NCI-H2107 (cell line): ENCODE measurements around the gene CHAD.
A peak's percentile ranks its signal among the peaks of the same experiment; 100 is the strongest.
"Not testable (repeated sequence)": the region's sequence is repeated elsewhere in the genome, so short reads cannot be mapped to it uniquely, and the experiment has no call there.

Source experiments
- DNase-seq: peaks from one replicate; lab custom pipeline; 2025; lab: John Stamatoyannopoulos, UW

The CHAD gene

GRCh38 chr17:50493744-50494143 is 25.1 kb upstream of the CHAD start:
- no peak for DNase-seq

GRCh38 chr17:50492214-50492613 is 23.5 kb upstream of the CHAD start:
- DNase-seq = no peak

- DNase-seq = no peak
Measured at GRCh38 chr17:50491505-50491904, 22.8 kb upstream of the CHAD start.

- DNase-seq = no peak
Measured at GRCh38 chr17:50488880-50489279, 20.2 kb upstream of the CHAD start.

GRCh38 chr17:50487213-50488096 is 18.8 kb upstream of the CHAD start:
- DNase-seq = no peak

GRCh38 chr17:50484386-50485155 is 15.9 kb upstream of the CHAD start:
- DNase-seq = no peak

DNA sequence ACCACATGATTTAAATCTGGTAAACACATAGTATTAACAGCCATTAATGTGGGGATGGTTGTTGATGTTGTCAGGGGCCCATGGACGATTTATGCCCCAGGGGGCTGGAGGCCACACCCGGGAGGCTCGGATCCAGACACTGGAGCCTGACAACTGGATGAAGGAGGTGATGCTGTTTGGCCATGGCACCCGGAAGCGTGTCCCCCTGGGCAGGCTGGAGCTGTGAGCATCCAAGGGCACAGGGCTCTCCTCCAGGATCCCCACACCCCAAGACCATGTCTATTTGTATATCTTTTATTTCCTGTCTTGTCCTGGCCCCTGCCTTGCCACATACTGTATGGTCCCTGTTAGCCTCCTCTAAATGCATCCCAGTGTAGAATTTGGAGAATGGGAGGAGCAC is 14.6 kb upstream of the CHAD start:
- no peak for DNase-seq

GRCh38 chr17:50482516-50482915 is 13.8 kb upstream of the CHAD start:
- peak; percentile 55 for DNase-seq

DNA sequence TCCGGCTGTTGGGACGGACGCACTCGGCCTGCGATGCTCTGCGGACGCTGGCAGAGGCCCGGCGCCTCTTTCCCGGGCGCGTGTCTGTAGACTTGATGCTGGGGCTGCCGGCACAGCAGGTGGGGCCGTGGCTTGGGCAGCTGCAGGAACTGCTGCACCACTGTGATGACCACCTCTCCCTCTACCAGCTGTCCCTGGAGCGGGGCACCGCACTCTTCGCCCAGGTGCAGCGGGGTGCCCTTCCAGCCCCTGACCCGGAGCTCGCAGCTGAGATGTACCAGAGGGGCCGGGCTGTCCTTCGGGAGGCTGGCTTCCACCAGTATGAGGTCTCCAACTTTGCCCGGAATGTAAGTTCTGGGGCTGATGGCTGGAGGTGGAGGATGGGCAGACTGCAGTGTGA is 13.4 kb upstream of the CHAD start:
- no peak for DNase-seq

- DNase-seq = no peak
Measured at GRCh38 chr17:50481648-50482047, 13.0 kb upstream of the CHAD start.

- DNase-seq = no peak
Measured at GRCh38 chr17:50480854-50481490, 12.3 kb upstream of the CHAD start.

DNA sequence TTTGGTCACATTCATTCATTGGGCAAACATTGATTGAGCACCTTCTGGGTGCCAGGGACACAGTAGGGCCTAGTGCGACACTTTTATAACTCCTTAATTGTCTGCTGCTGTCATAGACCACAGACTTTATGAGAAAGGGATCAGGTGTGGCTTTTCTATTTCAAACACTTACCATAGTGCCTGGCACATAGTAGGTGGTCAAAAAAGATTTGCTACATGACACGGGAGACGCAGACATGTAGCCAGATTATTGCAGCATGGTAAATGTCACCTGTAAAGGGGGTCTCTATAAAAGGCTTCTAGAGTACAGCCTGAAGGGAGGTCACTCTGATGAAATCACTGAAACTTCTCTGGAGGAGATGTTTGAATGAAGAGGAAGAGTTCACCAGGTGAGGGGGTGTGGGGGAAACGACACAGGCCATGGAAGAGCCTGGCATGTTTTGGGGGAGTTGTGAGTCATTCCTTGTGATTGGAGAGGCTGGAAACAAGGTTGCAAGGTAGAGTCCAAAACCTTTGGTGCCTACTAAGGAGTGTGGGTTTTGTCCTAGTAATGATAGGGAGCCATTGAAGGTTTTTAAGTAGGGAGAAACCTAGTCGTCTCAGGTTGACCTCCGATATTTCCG is 11.6 kb upstream of the CHAD start:
- no peak for DNase-seq

DNA sequence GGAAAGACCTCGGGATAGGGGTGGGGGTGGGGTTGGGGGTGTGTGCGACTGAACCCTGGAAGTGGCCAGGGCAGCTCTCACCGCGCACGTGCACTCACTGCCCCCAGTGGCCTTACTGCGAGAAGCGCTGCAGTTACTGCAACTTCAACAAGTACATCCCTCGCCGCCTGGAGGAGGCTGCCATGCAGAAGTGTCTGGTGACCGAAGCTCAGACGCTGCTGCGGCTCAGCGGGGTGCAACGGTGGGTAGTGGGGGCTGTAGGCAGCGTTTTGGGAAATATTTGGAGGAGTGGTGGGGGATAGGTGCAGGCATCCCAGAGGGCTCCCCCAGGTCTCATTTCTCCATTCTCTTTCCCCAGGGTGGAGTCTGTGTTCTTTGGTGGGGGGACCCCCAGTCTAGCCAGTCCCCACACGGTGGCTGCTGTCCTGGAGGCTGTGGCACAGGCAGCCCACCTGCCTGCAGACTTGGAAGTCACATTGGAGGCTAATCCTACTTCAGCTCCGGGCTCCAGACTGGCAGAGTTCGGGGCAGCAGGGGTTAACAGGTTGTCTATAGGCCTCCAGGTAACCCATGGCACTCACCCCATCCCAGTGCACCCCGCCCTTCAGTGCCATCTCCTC is 11.0 kb upstream of the CHAD start:
- DNase-seq = peak; percentile 44

GRCh38 chr17:50478391-50479381 is 10.0 kb upstream of the CHAD start, which contains the start of gene RSAD1:
RSAD1 (plus strand) TSS chr17:50478860; CDS start chr17:50478885, 25 bp downstream.
- peak; percentile 80 for DNase-seq

DNA sequence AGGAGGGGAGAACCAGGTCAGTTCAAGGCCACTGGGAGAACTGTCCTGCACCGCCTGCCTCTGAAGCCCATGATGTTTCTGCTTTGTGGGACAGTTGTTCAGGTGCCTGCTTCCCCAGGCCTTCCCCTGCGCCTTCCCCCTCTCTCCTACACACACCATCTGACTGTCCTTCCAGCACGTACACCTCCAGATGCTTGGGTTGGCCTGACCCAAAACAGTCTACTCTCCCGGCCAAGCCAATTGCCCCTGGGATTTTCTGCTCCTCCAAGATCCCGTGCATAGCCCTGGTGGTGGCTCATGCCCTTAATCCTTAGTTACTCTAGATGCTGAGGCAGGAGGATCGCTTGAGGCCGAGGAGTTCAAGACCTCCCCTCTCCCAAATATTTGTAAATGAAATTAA is 9.3 kb upstream of the CHAD start:
- DNase-seq = no peak

DNA sequence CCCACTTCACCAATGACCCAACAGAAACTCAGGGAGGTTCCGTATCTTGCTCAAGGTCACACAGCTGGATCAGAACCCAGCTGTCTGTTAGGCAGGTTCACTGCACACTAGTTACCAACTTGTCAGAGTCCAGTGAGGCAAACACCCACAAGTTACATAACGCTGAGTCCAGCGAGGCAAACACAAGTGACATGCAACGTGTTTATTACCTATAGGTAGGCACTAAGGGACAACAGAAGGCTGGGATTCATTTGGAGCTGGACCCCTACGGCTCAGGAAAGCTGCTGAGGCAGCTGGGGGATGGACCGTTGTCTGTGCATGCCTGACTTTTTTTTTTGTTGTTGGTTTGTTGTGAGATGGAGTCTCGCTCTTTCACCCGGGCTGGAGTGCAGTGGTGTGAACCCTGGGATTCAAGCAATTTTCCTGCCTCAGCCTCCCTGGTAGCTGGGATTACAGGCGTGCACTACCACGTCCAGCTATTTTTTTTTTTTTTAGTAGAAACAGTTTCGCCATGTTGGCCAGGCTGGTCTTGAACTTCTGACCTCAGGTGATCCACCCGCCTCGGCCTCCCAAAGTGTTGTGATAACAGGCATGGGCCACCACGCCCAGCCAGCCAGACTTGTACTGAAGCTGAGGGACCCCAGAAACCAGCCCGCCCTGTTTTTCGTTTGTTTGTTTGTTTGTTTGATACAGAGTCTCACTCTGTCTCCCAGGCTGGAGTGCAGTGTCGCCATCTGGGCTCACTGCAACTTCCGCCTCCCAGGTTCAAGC is 8.1 kb upstream of the CHAD start:
- DNase-seq = no peak

DNA sequence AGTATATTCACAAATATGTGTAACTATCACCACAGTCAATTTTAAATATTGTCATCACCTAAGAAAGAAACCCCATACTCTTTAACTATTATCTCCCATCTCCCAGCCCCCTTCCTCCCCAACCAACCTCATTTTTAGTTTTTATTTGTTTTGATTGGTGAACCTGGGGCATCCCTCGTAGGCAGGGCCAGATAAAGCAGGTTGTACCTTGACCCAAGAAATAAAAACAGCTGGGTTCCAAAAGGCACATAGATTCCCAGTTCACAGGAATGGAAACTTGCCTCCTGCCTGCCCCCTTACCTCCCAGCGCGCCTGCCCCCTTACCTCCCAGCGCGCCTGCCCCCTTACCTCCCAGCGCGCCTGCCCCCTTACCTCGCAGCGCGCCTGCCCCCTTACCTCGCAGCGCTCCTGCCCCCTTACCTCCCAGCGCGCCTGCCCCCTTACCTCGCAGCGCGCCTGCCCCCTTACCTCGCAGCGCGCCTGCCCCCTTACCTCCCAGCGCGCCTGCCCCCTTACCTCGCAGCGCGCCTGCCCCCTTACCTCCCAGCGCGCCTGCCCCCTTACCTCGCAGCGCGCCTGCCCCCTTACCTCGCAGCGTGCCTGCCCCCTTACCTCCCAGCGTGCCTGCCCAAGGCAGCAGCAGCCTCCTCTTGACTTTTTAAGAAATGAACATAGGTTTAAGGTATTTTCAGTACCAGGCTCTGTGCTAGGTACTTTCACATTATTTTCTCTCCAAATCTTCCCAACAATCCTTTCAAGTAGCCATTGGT is 7.3 kb upstream of the CHAD start:
- DNase-seq = not testable (repeated sequence)

DNA sequence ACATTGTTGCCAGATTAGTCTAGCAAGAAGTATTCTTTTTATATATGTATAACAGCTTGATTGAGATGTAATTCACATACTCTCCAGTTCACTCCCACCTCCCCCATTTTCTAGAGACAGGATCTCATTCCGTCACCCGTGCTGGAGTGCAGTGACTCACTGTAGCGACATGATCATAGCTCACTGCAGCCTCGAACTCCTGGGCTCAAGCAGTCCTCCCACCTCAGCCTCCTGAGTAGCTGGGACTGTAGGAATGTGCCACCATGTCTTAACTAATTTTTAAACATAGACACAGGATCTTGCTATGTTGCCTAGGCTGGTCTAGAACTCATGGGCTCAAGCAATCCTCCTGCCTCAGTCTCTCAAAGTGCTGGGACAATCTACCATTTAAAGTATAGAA is 6.7 kb upstream of the CHAD start:
- DNase-seq = no peak

DNA sequence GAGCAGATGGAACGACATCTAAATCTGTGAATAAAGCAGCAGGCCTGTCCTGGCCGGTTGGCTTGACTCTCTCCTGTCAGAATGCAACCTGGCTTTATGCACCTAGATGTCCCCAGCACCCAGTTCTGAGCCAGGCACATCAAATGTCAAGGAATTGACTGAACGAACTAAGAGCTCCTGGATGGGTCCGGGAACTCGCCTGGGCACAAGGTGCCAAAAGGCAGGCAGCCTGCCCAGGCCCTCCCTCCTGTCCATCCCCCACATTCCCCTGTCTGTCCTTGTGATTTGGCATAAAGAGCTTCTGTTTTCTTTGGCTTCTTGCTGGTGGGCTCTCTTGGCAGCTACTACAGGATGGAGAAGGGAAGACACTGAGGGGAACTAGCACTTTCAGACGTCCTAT is 5.8 kb upstream of the CHAD start:
- DNase-seq = no peak
